ENCODE results near the gene HK2. TPM values are rescaled to one million over a fixed set of nuclear protein-coding genes. Genes with fewer than 3 reads are reported as not detected.

Gene HK2
- total RNA-seq, 2 donors from 2014 or later: 8.7 to 114 TPM

GRCh38 chr2:74816540-74817303, 17.2 kb upstream of the HK2 start:
- no peaks in the 10 kb centered on the region for H3K36me3 ChIP-seq
- TF ChIP-seq POLR2A (IDR thresholded peaks at IDR 0.05) (no peak), CTCF (IDR thresholded peaks at IDR 0.05) (no peak), POLR2AphosphoS5 (IDR thresholded peaks at IDR 0.05) (no peak)
- intact Hi-C loops (cut with DNase I): no loop called here
- H3K27me3 ChIP-seq (replicated peaks; ENCODE audit: insufficient read depth): no peaks in the 10 kb centered on the region
- no peak for DNase-seq (ENCODE audit: low spot score)
- no peaks in the 10 kb centered on the region for H3K9me3 ChIP-seq
- H3K4me1 ChIP-seq (replicated peaks): no peaks in the 10 kb centered on the region
- WGBS: 37% methylated on average over 7 of the region's 7 CpGs
- H3K27ac ChIP-seq: no peak overlapping the region
- no peak overlapping the region for H3K4me3 ChIP-seq

GRCh38 chr2:74817304-74817675, 16.6 kb upstream of the HK2 start:
- Histone ChIP-seq H3K27me3 (replicated peaks; ENCODE audit: insufficient read depth) (no peaks in the 10 kb centered on the region), H3K36me3 (no peaks in the 10 kb centered on the region), H3K27ac (no peak overlapping the region), H3K4me1 (replicated peaks) (no peaks in the 10 kb centered on the region), H3K4me3 (no peak overlapping the region), H3K9me3 (no peaks in the 10 kb centered on the region)
- no peak for DNase-seq (ENCODE audit: low spot score)
- no peak for TF ChIP-seq CTCF (IDR thresholded peaks at IDR 0.05)
- no peak for TF ChIP-seq POLR2AphosphoS5 (IDR thresholded peaks at IDR 0.05)
- TF ChIP-seq POLR2A (IDR thresholded peaks at IDR 0.05): no peak
- WGBS: 88% methylated on average over 1 of the region's 1 CpG
- intact Hi-C loops (cut with DNase I): no loop called here

DNA sequence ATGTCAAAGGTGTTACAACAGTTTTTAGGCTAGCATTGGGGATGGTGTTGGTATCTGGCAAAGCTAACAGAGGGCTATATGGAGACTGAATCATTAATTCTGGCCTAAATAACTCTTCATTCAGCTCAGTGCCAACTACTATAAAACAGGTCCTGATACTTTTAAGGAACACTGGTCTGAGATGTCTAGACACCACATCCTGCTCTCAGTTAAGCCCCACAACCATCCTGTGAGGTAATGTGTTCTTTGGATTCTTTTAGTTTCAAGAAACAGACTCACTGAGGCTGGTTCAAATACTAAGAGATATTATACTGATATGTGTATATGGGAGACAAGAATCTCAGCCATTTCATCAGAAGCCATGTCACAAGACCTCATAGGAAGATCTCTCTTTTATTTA, 14.2 kb upstream of the HK2 start:
- no peak for DNase-seq (ENCODE audit: low spot score)
- intact Hi-C loops (cut with DNase I): no loop called here

GRCh38 chr2:74821177-74822126, 12.5 kb upstream of the HK2 start:
- TF ChIP-seq POLR2A (IDR thresholded peaks at IDR 0.05) (no peak), CTCF (IDR thresholded peaks at IDR 0.05) (no peak), POLR2AphosphoS5 (IDR thresholded peaks at IDR 0.05) (no peak)
- no peak overlapping the region for H3K4me3 ChIP-seq
- intact Hi-C loops (cut with DNase I): no loop called here
- WGBS: 87% methylated on average over 3 of the region's 3 CpGs
- no peak for DNase-seq (ENCODE audit: low spot score)
- no peaks in the 10 kb centered on the region for H3K4me1 ChIP-seq (replicated peaks)
- no peaks in the 10 kb centered on the region for H3K9me3 ChIP-seq
- no peak overlapping the region for H3K27ac ChIP-seq
- no peaks in the 10 kb centered on the region for H3K36me3 ChIP-seq
- H3K27me3 ChIP-seq (replicated peaks; ENCODE audit: insufficient read depth): no peaks in the 10 kb centered on the region

More for the DNA sequence above, 14.2 kb upstream of the HK2 start:
- no peak for TF ChIP-seq POLR2AphosphoS5 (IDR thresholded peaks at IDR 0.05)
- no peak for TF ChIP-seq POLR2A (IDR thresholded peaks at IDR 0.05)
- TF ChIP-seq CTCF (IDR thresholded peaks at IDR 0.05): no peak
- H3K36me3 ChIP-seq: no peaks in the 10 kb centered on the region
- no peaks in the 10 kb centered on the region for H3K4me1 ChIP-seq (replicated peaks)
- H3K27me3 ChIP-seq (replicated peaks; ENCODE audit: insufficient read depth): no peaks in the 10 kb centered on the region
- no peak overlapping the region for H3K4me3 ChIP-seq
- H3K27ac ChIP-seq: no peak overlapping the region
- H3K9me3 ChIP-seq: no peaks in the 10 kb centered on the region

Measured in prostate gland (tissue), 2 donors.